ENCODE measurements around the gene TGM5.
A peak's percentile ranks its signal among the peaks of the same experiment; 100 is the strongest.
"Not testable (repeated sequence)": the region's sequence is repeated elsewhere in the genome, so short reads cannot be mapped to it uniquely, and the experiment has no call there.

TGM5 gene

GRCh38 chr15:43198992-43199391, 67.7 kb downstream of the TGM5 start:
- no peak for DNase-seq
- no peak overlapping the region for H3K27ac ChIP-seq (ENCODE audit: insufficient read depth in 1 of 2, low read depth in 1 of 2, low read length in 2 of 2, poor library complexity in 1 of 2, severe bottlenecking in 2 of 2)
- no peaks in the 10 kb centered on the region for H3K4me1 ChIP-seq (ENCODE audit: control extremely low read depth in 1 of 4, control insufficient read depth in 4 of 4, insufficient read depth in 4 of 4, low read length in 3 of 4)
- H3K4me3 ChIP-seq (ENCODE audit: control insufficient read depth in 1 of 7, extremely low read depth in 1 of 7, insufficient read depth in 4 of 7, low read depth in 2 of 7, low read length in 6 of 7): no peak overlapping the region
- no peaks in the 10 kb centered on the region for H3K27me3 ChIP-seq (replicated peaks in 2 of 5; ENCODE audit: control insufficient read depth in 4 of 5, insufficient read depth in 5 of 5, low read length in 4 of 5)
- 100% methylated on average over 2 of the region's 3 CpGs for WGBS (ENCODE audit: insufficient coverage)
- peaks cover 12 to 38% (median 15%) of the 10 kb centered on the region in 4 experiments for H3K36me3 ChIP-seq (ENCODE audit: control insufficient read depth in 4 of 4, insufficient read depth in 4 of 4, low read length in 3 of 4)
- CTCF ChIA-PET: interaction anchor here (1.2 to 1.6 kb wide), 2 partner anchors 13 to 89 kb away, joined by 3 to 4 read pairs; partner anchors contain the start of gene CCNDBP1
- H3K9me3 ChIP-seq (ENCODE audit: control extremely low read depth in 1 of 5, control insufficient read depth in 4 of 5, insufficient read depth in 2 of 5, low read depth in 1 of 5, low read length in 4 of 5): peaks cover 0 to 3% (median 0%) of the 10 kb centered on the region in 5 experiments
- POLR2A ChIA-PET: no interaction called here

GRCh38 chr15:43198556-43198955, 68.2 kb downstream of the TGM5 start:
- DNase-seq; H3K4me1 ChIP-seq (ENCODE audit: control extremely low read depth in 1 of 4, control insufficient read depth in 4 of 4, insufficient read depth in 4 of 4, low read length in 3 of 4); H3K27ac ChIP-seq (ENCODE audit: insufficient read depth in 1 of 2, low read depth in 1 of 2, low read length in 2 of 2, poor library complexity in 1 of 2, severe bottlenecking in 2 of 2); POLR2A ChIA-PET; H3K27me3 ChIP-seq (replicated peaks in 2 of 5; ENCODE audit: control insufficient read depth in 4 of 5, insufficient read depth in 5 of 5, low read length in 4 of 5); H3K9me3 ChIP-seq (ENCODE audit: control extremely low read depth in 1 of 5, control insufficient read depth in 4 of 5, insufficient read depth in 2 of 5, low read depth in 1 of 5, low read length in 4 of 5); H3K4me3 ChIP-seq (ENCODE audit: control insufficient read depth in 1 of 7, extremely low read depth in 1 of 7, insufficient read depth in 4 of 7, low read depth in 2 of 7, low read length in 6 of 7): not testable (repeated sequence)
- peaks cover 12 to 41% (median 15%) of the 10 kb centered on the region in 4 experiments for H3K36me3 ChIP-seq (ENCODE audit: control insufficient read depth in 4 of 4, insufficient read depth in 4 of 4, low read length in 3 of 4)
- WGBS (ENCODE audit: insufficient coverage): 93% methylated on average over 4 of the region's 4 CpGs
- CTCF ChIA-PET: interaction anchor here (1.6 kb wide), 1 partner anchor 13 kb away, joined by 4 read pairs; the partner anchor contains the start of gene CCNDBP1

GRCh38 chr15:43197773-43198172, 69.0 kb downstream of the TGM5 start:
- WGBS (ENCODE audit: insufficient coverage): 100% methylated on average over 1 of the region's 3 CpGs
- H3K27me3 ChIP-seq (replicated peaks in 2 of 5; ENCODE audit: control insufficient read depth in 4 of 5, insufficient read depth in 5 of 5, low read length in 4 of 5); H3K4me3 ChIP-seq (ENCODE audit: control insufficient read depth in 1 of 7, extremely low read depth in 1 of 7, insufficient read depth in 4 of 7, low read depth in 2 of 7, low read length in 6 of 7); POLR2A ChIA-PET; H3K9me3 ChIP-seq (ENCODE audit: control extremely low read depth in 1 of 5, control insufficient read depth in 4 of 5, insufficient read depth in 2 of 5, low read depth in 1 of 5, low read length in 4 of 5); H3K27ac ChIP-seq (ENCODE audit: insufficient read depth in 1 of 2, low read depth in 1 of 2, low read length in 2 of 2, poor library complexity in 1 of 2, severe bottlenecking in 2 of 2); H3K4me1 ChIP-seq (ENCODE audit: control extremely low read depth in 1 of 4, control insufficient read depth in 4 of 4, insufficient read depth in 4 of 4, low read length in 3 of 4): not testable (repeated sequence)
- CTCF ChIA-PET: interaction anchor here (1.5 to 1.6 kb wide), 2 partner anchors 12 to 88 kb away, joined by 4 to 5 read pairs; partner anchors contain the start of gene CCNDBP1
- H3K36me3 ChIP-seq (ENCODE audit: control insufficient read depth in 4 of 4, insufficient read depth in 4 of 4, low read length in 3 of 4): peaks cover 13 to 47% (median 17%) of the 10 kb centered on the region in 4 experiments
- DNase-seq: peak in 1 of 3 donors; percentile 16

GRCh38 chr15:43196760-43197548, 69.8 kb downstream of the TGM5 start:
- POLR2A ChIA-PET: no interaction called here
- DNase-seq: no peak
- Histone ChIP-seq H3K27ac (ENCODE audit: insufficient read depth in 1 of 2, low read depth in 1 of 2, low read length in 2 of 2, poor library complexity in 1 of 2, severe bottlenecking in 2 of 2) (no peak overlapping the region), H3K4me1 (ENCODE audit: control extremely low read depth in 1 of 4, control insufficient read depth in 4 of 4, insufficient read depth in 4 of 4, low read length in 3 of 4) (no peaks in the 10 kb centered on the region), H3K36me3 (ENCODE audit: control insufficient read depth in 4 of 4, insufficient read depth in 4 of 4, low read length in 3 of 4) (peaks cover 21 to 55% (median 23%) of the 10 kb centered on the region in 4 experiments), H3K4me3 (ENCODE audit: control insufficient read depth in 1 of 7, extremely low read depth in 1 of 7, insufficient read depth in 4 of 7, low read depth in 2 of 7, low read length in 6 of 7) (no peak overlapping the region), H3K27me3 (replicated peaks in 2 of 5; ENCODE audit: control insufficient read depth in 4 of 5, insufficient read depth in 5 of 5, low read length in 4 of 5) (no peaks in the 10 kb centered on the region), H3K9me3 (ENCODE audit: control extremely low read depth in 1 of 5, control insufficient read depth in 4 of 5, insufficient read depth in 2 of 5, low read depth in 1 of 5, low read length in 4 of 5) (peaks cover 0 to 3% (median 0%) of the 10 kb centered on the region in 5 experiments)
- CTCF ChIA-PET: interaction anchor here (0.6 to 1.5 kb wide), 5 partner anchors 9 to 89 kb away, joined by 3 to 5 read pairs (median 3); no protein-coding TSS in a partner anchor
- WGBS (ENCODE audit: insufficient coverage): 100% methylated on average over 6 of the region's 10 CpGs

- CTCF ChIA-PET: interaction anchor here (0.9 to 6.7 kb wide), 5 partner anchors 8 to 91 kb away, joined by 4 to 50 read pairs (median 5); no protein-coding TSS in a partner anchor
- Histone ChIP-seq H3K9me3 (ENCODE audit: control extremely low read depth in 1 of 5, control insufficient read depth in 4 of 5, insufficient read depth in 2 of 5, low read depth in 1 of 5, low read length in 4 of 5) (peaks cover 0 to 3% (median 0%) of the 10 kb centered on the region in 5 experiments), H3K4me3 (ENCODE audit: control insufficient read depth in 1 of 7, extremely low read depth in 1 of 7, insufficient read depth in 4 of 7, low read depth in 2 of 7, low read length in 6 of 7) (no peak overlapping the region), H3K36me3 (ENCODE audit: control insufficient read depth in 4 of 4, insufficient read depth in 4 of 4, low read length in 3 of 4) (peaks cover 28 to 77% (median 37%) of the 10 kb centered on the region in 4 experiments), H3K4me1 (ENCODE audit: control extremely low read depth in 1 of 4, control insufficient read depth in 4 of 4, insufficient read depth in 4 of 4, low read length in 3 of 4) (no peaks in the 10 kb centered on the region), H3K27me3 (replicated peaks in 2 of 5; ENCODE audit: control insufficient read depth in 4 of 5, insufficient read depth in 5 of 5, low read length in 4 of 5) (no peaks in the 10 kb centered on the region), H3K27ac (ENCODE audit: insufficient read depth in 1 of 2, low read depth in 1 of 2, low read length in 2 of 2, poor library complexity in 1 of 2, severe bottlenecking in 2 of 2) (no peak overlapping the region)
- no peak for DNase-seq
- WGBS (ENCODE audit: insufficient coverage): no CpG with 5 or more reads among the region's 2 CpGs
- POLR2A ChIA-PET: interaction anchor here (0.9 kb wide), 1 partner anchor 9 kb away, joined by 4 read pairs; no protein-coding TSS in a partner anchor
Measured at GRCh38 chr15:43194795-43195194, 71.9 kb downstream of the TGM5 start.

- no peak for DNase-seq
- H3K9me3 ChIP-seq (ENCODE audit: control extremely low read depth in 1 of 5, control insufficient read depth in 4 of 5, insufficient read depth in 2 of 5, low read depth in 1 of 5, low read length in 4 of 5): peaks cover 0 to 3% (median 0%) of the 10 kb centered on the region in 5 experiments
- H3K4me1 ChIP-seq (ENCODE audit: control extremely low read depth in 1 of 4, control insufficient read depth in 4 of 4, insufficient read depth in 4 of 4, low read length in 3 of 4): no peaks in the 10 kb centered on the region
- POLR2A ChIA-PET: no interaction called here
- H3K27ac ChIP-seq (ENCODE audit: insufficient read depth in 1 of 2, low read depth in 1 of 2, low read length in 2 of 2, poor library complexity in 1 of 2, severe bottlenecking in 2 of 2): no peak overlapping the region
- WGBS (ENCODE audit: insufficient coverage): no CpG with 5 or more reads among the region's 2 CpGs
- no peaks in the 10 kb centered on the region for H3K27me3 ChIP-seq (replicated peaks in 2 of 5; ENCODE audit: control insufficient read depth in 4 of 5, insufficient read depth in 5 of 5, low read length in 4 of 5)
- CTCF ChIA-PET: interaction anchor here (1.0 to 6.7 kb wide), 5 partner anchors 10 to 83 kb away, joined by 3 to 50 read pairs (median 4); no protein-coding TSS in a partner anchor
- no peak overlapping the region for H3K4me3 ChIP-seq (ENCODE audit: control insufficient read depth in 1 of 7, extremely low read depth in 1 of 7, insufficient read depth in 4 of 7, low read depth in 2 of 7, low read length in 6 of 7)
- peaks cover 33 to 85% (median 42%) of the 10 kb centered on the region in 4 experiments for H3K36me3 ChIP-seq (ENCODE audit: control insufficient read depth in 4 of 4, insufficient read depth in 4 of 4, low read length in 3 of 4)
Measured at GRCh38 chr15:43193710-43194109, 73.0 kb downstream of the TGM5 start.

- no peak overlapping the region for H3K4me3 ChIP-seq (ENCODE audit: control insufficient read depth in 1 of 7, extremely low read depth in 1 of 7, insufficient read depth in 4 of 7, low read depth in 2 of 7, low read length in 6 of 7)
- WGBS (ENCODE audit: insufficient coverage): 100% methylated on average over 1 of the region's 1 CpG
- CTCF ChIA-PET: interaction anchor here (0.9 to 6.7 kb wide), 6 partner anchors 11 to 95 kb away, joined by 3 to 50 read pairs (median 4); no protein-coding TSS in a partner anchor
- H3K27me3 ChIP-seq (replicated peaks in 2 of 5; ENCODE audit: control insufficient read depth in 4 of 5, insufficient read depth in 5 of 5, low read length in 4 of 5): no peaks in the 10 kb centered on the region
- H3K36me3 ChIP-seq (ENCODE audit: control insufficient read depth in 4 of 4, insufficient read depth in 4 of 4, low read length in 3 of 4): peaks cover 27 to 63% (median 34%) of the 10 kb centered on the region in 4 experiments
- no peak overlapping the region for H3K27ac ChIP-seq (ENCODE audit: insufficient read depth in 1 of 2, low read depth in 1 of 2, low read length in 2 of 2, poor library complexity in 1 of 2, severe bottlenecking in 2 of 2)
- H3K4me1 ChIP-seq (ENCODE audit: control extremely low read depth in 1 of 4, control insufficient read depth in 4 of 4, insufficient read depth in 4 of 4, low read length in 3 of 4): peaks cover 6 to 16% (median 15%) of the 10 kb centered on the region in 4 experiments
- DNase-seq: no peak
- H3K9me3 ChIP-seq (ENCODE audit: control extremely low read depth in 1 of 5, control insufficient read depth in 4 of 5, insufficient read depth in 2 of 5, low read depth in 1 of 5, low read length in 4 of 5): no peaks in the 10 kb centered on the region
- POLR2A ChIA-PET: interaction anchor here (0.6 to 0.8 kb wide), 2 partner anchors 12 to 98 kb away, joined by 3 to 4 read pairs; no protein-coding TSS in a partner anchor
Measured at GRCh38 chr15:43190178-43190577, 76.5 kb downstream of the TGM5 start.

Measured in common myeloid progenitor, CD34-positive (primary cell).